BLaER1 (cell line): ENCODE measurements around the gene UNC80.

Experiments
- H3K27ac ChIP-seq: shearing (Covaris generic); formaldehyde crosslinking; 2 replicates; pipeline ENCODE4 v1.8.1; 2022
- H3K27me3 ChIP-seq: shearing (Covaris generic); formaldehyde crosslinking; 2 replicates; pipeline ENCODE4 v1.8.1; 2022
- H3K36me3 ChIP-seq: shearing (Covaris generic); formaldehyde crosslinking; 2 replicates; pipeline ENCODE4 v1.8.1; 2022
- H3K4me1 ChIP-seq: shearing (Covaris generic); formaldehyde crosslinking; 2 replicates; pipeline ENCODE4 v1.8.1; 2022
- H3K4me2 ChIP-seq: shearing (Covaris generic); formaldehyde crosslinking; 2 replicates; pipeline ENCODE4 v1.8.1; 2022
- H3K4me3 ChIP-seq: shearing (Covaris generic); formaldehyde crosslinking; 2 replicates; pipeline ENCODE4 v1.8.1; 2022
- H3K9ac ChIP-seq: shearing (Covaris generic); formaldehyde crosslinking; 2 replicates; pipeline ENCODE4 v1.8.1; 2022
- H3K9me3 ChIP-seq: shearing (Covaris generic); formaldehyde crosslinking; 2 replicates; pipeline ENCODE4 v1.8.1; 2022
- H4K20me1 ChIP-seq: shearing (Covaris generic); formaldehyde crosslinking; 2 replicates; pipeline ENCODE4 v1.8.1; 2022
- Cebpa-rat ChIP-seq: shearing (Covaris generic); IDR thresholded peaks from 2 replicates; pipeline ENCODE4 v1.8.1; 2022

The UNC80 gene

DNA sequence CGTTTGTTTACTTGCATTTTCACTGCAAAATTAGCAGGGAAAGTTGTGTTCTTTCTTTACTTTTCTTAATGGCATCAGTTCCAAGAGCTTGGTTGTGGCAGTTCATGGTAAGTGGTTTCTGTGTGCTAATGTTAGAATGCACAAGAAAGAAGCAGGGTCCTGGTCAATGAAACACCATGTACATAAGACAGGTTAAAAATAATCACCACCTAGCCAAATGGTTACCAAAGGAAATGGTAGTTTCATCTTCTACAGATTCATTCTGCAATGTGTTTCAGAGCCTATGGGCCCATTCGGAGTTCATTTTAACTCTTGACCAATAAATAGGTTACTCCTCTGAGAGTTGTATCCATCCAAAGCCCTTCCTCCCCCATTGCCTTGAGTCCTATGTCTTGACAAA lies 212.7 kb downstream of the UNC80 start:
- no peak for TF ChIP-seq Cebpa-rat
- H3K9ac ChIP-seq: no peak overlapping the region

DNA sequence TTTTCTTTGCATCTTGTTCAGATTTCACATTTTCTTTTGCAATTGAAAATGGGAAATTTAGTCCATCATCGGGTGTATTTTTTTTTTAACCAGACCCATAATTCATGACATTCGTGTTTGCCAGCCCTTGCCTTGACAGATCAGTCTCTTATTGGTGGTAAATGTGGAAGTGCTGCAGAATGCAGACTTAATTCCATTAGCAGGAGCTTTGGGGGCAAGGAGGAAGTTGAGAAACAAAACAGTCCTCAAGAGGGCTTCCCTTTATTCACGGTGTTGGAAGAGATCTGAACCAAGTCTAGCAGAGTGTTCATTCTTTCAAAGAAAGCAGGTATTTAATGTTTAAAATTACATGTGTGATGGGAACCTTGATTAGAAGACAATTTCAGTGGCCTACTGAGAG lies 214.2 kb downstream of the UNC80 start:
- Histone ChIP-seq H3K4me2 (no peak overlapping the region), H3K4me3 (no peak overlapping the region), H3K4me1 (no peaks in the 10 kb centered on the region), H3K27me3 (no peaks in the 10 kb centered on the region), H3K9me3 (no peaks in the 10 kb centered on the region), H3K27ac (no peak overlapping the region), H3K9ac (no peak overlapping the region), H3K36me3 (no peaks in the 10 kb centered on the region), H4K20me1 (no peaks in the 10 kb centered on the region)
- TF ChIP-seq Cebpa-rat: no peak

More for the DNA sequence above, 212.7 kb downstream of the UNC80 start:
- H3K4me2 ChIP-seq: no peak overlapping the region
- no peaks in the 10 kb centered on the region for H3K4me1 ChIP-seq
- H3K27ac ChIP-seq: no peak overlapping the region
- no peaks in the 10 kb centered on the region for H3K27me3 ChIP-seq
- no peaks in the 10 kb centered on the region for H4K20me1 ChIP-seq
- H3K4me3 ChIP-seq: no peak overlapping the region
- no peaks in the 10 kb centered on the region for H3K36me3 ChIP-seq
- H3K9me3 ChIP-seq: no peaks in the 10 kb centered on the region

DNA sequence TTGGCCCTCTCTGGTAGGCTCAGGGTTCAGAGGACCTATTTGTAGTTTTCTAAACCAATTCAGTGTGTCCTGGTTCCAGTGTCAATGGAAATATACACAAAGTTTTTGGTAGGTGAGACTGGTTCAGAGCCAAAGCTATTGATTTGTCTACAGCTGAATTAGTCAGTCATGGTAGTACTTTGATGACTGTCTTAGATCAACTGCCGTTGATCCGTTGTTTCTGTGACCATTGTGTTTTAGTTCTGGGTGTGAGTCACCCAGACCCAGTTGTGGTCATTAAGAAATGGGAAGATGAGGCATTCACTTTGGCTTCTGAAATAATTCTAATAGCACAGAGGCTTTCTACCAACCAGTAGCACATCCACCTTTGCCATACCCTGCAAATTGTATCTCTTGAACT lies 214.8 kb downstream of the UNC80 start:
- no peaks in the 10 kb centered on the region for H3K9me3 ChIP-seq
- H3K4me2 ChIP-seq: no peak overlapping the region
- H3K9ac ChIP-seq: no peak overlapping the region
- no peaks in the 10 kb centered on the region for H3K27me3 ChIP-seq
- TF ChIP-seq Cebpa-rat: no peak
- no peak overlapping the region for H3K4me3 ChIP-seq
- no peaks in the 10 kb centered on the region for H3K36me3 ChIP-seq
- H3K4me1 ChIP-seq: no peaks in the 10 kb centered on the region
- H3K27ac ChIP-seq: no peak overlapping the region
- H4K20me1 ChIP-seq: no peaks in the 10 kb centered on the region

DNA sequence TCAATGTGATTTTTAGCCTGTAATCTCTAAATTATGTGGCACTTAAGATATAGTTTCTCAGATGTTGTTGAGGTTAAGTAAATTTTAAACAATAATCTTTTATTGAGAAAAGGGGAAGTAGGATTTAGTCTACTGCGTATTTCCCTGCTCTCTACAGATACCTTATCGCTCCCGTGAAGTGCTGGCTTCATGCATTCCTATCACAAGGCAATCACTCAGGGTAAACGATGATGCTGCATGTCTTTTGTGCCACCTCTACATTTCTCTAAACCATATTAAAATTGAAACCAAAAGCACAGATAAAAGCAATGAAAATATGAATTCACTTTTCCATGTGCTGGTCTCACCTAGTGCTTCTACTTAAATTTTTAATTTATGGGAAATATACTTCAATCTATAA lies 216.4 kb downstream of the UNC80 start:
- Histone ChIP-seq H3K4me1 (no peaks in the 10 kb centered on the region), H3K36me3 (no peaks in the 10 kb centered on the region), H4K20me1 (no peaks in the 10 kb centered on the region), H3K4me2 (no peak overlapping the region), H3K27ac (no peak overlapping the region), H3K4me3 (no peak overlapping the region), H3K9me3 (no peaks in the 10 kb centered on the region), H3K27me3 (no peaks in the 10 kb centered on the region), H3K9ac (no peak overlapping the region)
- TF ChIP-seq Cebpa-rat: no peak

DNA sequence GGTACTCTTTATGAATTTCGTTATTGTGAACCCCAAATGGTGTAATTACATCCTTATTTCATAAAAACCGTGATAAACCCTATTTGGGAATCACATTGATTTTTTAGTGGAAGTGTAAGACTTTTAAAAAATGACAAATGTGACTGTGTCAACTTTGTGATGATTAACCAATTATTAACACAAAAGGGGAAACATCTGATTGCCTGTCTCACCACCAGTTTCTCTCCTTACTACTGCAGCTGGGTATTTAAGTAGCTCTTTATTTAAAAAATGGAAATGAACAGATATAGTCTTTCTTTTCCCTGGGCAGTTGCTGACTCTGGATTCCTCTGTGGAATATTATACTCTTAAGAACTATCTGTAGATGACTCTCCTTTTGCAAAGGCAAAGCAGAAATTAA lies 219.2 kb downstream of the UNC80 start:
- Histone ChIP-seq H3K9me3 (no peaks in the 10 kb centered on the region), H3K27me3 (no peaks in the 10 kb centered on the region), H3K36me3 (no peaks in the 10 kb centered on the region), H3K9ac (no peak overlapping the region), H3K27ac (no peak overlapping the region), H4K20me1 (no peaks in the 10 kb centered on the region), H3K4me2 (no peak overlapping the region), H3K4me1 (no peaks in the 10 kb centered on the region), H3K4me3 (no peak overlapping the region)
- no peak for TF ChIP-seq Cebpa-rat

DNA sequence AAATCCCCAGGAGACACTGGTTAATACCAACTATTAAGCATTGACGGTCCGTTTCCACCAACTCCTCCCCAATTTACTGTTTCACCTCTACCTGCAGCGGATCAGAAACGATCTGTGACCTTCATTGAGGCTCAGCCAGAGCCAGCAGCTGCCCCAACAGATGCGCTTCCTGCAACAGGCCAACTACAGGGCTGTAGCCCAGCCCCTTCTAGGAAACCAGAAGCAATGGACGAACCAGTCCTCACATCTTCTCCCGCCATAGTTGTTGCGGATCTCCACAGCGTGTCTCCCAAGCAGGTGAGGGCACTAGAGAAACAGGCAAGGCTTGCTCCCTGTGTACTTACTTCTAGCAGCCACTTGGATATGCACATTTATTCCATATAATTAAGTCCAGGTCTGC lies 222.3 kb downstream of the UNC80 start:
- Histone ChIP-seq H3K9ac (no peak overlapping the region), H4K20me1 (no peaks in the 10 kb centered on the region), H3K36me3 (no peaks in the 10 kb centered on the region), H3K27ac (no peak overlapping the region), H3K4me2 (no peak overlapping the region), H3K9me3 (no peaks in the 10 kb centered on the region), H3K27me3 (no peaks in the 10 kb centered on the region), H3K4me1 (no peaks in the 10 kb centered on the region), H3K4me3 (no peak overlapping the region)
- TF ChIP-seq Cebpa-rat: no peak

DNA sequence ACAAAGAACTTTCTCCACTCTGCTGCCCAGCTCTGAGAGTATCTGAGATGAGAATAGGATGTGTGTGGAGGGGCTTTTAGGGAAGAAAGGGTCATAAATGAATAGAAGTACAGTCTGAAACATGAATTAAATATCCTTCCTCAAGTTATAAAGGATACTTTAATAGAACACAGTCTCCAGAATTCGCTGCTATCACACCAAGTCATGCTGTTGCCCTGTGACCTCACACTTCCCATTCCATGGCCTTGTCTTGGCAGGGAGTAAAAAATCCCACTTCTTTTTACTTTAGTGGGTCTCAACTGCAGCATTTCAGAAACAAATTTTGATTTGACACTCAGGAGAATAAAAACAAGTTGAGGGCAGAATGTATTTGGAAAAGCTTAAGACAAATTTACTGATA lies 227.0 kb downstream of the UNC80 start:
- no peaks in the 10 kb centered on the region for H3K36me3 ChIP-seq
- no peak overlapping the region for H3K4me3 ChIP-seq
- no peak for TF ChIP-seq Cebpa-rat
- no peaks in the 10 kb centered on the region for H3K27me3 ChIP-seq
- peaks cover 10% of the 10 kb centered on the region for H4K20me1 ChIP-seq
- peaks cover 11% of the 10 kb centered on the region for H3K4me1 ChIP-seq
- H3K9ac ChIP-seq: no peak overlapping the region
- peaks cover 6% of the 10 kb centered on the region for H3K9me3 ChIP-seq
- no peak overlapping the region for H3K4me2 ChIP-seq
- H3K27ac ChIP-seq: no peak overlapping the region

DNA sequence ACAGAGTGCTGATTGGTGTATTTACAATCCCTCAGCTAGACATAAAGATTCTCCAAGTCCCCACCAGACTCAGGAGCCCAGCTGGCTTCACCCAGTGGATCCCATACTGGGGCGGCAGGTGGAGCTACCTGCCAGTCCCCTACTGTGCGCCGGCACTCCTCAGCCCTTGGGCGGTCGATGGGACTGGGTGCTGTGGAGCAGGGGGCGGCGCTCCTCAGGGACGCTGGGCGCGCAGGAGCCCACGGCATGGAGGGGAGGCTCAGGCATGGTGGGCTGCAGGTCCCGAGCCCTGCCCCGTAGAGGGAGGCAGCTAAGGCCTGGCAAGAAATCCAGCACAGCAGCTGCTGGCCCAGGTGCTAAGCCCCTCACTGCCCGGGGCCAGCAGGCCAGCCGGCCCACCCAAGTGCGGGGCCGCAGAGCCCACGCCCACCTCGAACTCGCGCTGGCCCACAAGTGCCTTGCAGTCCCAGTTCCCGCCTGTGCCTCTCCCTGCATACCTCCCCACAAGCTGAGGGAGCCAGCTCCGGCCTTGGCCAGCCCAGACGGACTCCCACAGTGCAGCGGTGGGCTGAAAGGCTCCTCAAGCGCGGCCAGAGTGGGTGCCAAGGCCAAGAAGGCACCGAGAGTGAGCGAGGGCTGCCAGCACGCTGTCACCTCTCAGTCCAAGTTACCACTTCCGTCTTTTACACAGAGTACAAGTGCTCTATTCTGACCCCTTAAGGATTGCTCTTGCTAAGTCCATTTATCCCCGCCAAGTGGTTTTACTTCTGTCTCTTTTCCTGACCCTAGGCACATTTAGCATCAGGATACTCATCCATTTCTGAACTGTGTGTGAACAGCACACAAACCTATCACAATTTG lies 229.1 kb downstream of the UNC80 start:
- peaks cover 9% of the 10 kb centered on the region for H3K36me3 ChIP-seq
- H3K4me2 ChIP-seq: no peak overlapping the region
- peaks cover 6% of the 10 kb centered on the region for H3K9me3 ChIP-seq
- no peak for TF ChIP-seq Cebpa-rat
- peaks cover 31% of the 10 kb centered on the region for H4K20me1 ChIP-seq
- no peak overlapping the region for H3K27ac ChIP-seq
- peaks cover 32% of the 10 kb centered on the region for H3K4me1 ChIP-seq
- no peaks in the 10 kb centered on the region for H3K27me3 ChIP-seq
- no peak overlapping the region for H3K9ac ChIP-seq
- no peak overlapping the region for H3K4me3 ChIP-seq

DNA sequence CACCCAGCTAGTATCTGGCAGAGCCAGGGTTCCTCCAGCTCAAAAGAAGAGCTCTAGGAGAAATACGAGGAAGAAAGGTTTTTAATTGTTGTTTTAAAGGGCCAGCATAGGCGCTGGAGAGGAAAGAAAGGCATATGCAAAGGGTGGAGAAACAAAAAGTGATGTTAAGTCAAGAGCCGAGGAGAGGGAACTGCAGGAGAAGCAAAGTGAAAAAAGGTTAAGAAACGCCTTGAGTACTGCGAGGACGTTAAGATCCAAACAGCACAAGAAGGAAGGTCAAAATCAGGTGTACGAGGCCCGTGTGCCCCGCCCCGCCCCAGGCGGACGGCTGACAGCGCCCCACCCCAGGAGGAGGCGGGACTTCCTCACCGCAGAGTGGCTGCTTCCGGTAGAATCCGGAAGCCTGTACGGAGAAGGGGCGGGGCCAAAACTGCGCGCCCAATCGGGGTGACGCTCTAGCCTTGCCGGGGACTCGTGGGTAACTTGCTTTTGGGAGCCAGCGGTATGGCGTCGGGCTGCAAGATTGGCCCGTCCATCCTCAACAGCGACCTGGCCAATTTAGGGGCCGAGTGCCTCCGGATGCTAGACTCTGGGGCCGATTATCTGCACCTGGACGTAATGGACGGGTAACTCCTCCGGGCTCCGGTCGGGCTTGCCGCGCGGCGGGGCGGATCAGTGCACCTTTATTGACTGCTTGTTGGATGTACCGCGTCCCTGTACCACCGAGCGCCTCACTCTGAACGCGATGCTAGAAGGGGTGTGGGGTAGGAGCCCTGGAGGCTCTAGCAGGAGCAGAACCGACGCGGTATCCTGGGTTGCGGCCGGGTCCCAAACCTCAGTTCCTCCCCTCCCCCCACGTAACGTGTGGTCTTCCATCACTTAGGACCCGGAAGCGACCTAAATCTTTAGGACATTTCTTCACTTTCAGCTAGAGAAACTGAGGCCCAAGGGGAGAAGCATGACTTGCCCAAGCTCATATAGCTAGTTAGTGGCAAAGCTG lies 230.8 kb downstream of the UNC80 start, which contains the start of gene RPE:
TSS of gene RPE (plus strand) at position 481 of the 1,000 bp plus-strand sequence. CDS start at position 505, 24 bp downstream.
- TF ChIP-seq Cebpa-rat: no peak

More for the DNA sequence above, 230.8 kb downstream of the UNC80 start, which contains the start of gene RPE:
- Histone ChIP-seq H3K4me3 (peak within 1 kb of the TSS; percentile 96), H3K9me3 (peaks cover 6% of the 10 kb centered on the region), H3K27ac (peak within 1 kb of the TSS; percentile 85), H3K4me2 (peak within 1 kb of the TSS; percentile 92), H3K27me3 (no peaks in the 10 kb centered on the region), H4K20me1 (peaks cover 49% of the 10 kb centered on the region), H3K4me1 (peaks cover 34% of the 10 kb centered on the region), H3K9ac (peak within 1 kb of the TSS; percentile 90), H3K36me3 (peaks cover 22% of the 10 kb centered on the region)
